Measurements from ENCODE around the gene RMC1.

Gene RMC1

DNA sequence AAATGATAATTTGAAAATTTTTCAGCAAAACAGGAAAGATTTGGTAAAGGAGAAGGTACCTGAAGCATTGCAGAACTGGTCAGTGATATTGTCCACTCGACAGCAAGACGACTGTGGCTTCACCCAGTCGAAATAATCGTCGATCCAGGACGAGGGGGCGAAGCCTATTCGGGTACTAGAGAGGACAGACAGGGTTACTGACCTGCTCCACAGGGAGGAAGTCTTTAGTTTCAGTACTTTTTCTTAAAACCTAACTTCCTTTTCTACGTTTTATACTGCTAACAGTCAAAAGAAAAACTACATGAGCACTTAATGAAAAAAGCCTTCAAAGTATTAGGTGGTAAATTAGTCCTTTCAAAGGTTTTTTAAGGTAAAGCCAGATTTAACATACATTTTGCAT, 36.0 kb downstream of the RMC1 start:
- Histone ChIP-seq H3K4me1 (ENCODE audit: control insufficient read depth, insufficient read depth, low read length, poor library complexity, severe bottlenecking) (peaks cover 19% of the 10 kb centered on the region), H3K27ac (ENCODE audit: insufficient read depth, low read length, poor library complexity, severe bottlenecking) (no peak overlapping the region), H3K27me3 (replicated peaks; ENCODE audit: control insufficient read depth, insufficient read depth, low read length, poor library complexity, severe bottlenecking) (no peaks in the 10 kb centered on the region), H3K9me3 (ENCODE audit: control insufficient read depth, low read length) (no peaks in the 10 kb centered on the region), H3K36me3 (ENCODE audit: control insufficient read depth, insufficient read depth, low read length) (peaks cover 71% of the 10 kb centered on the region), H3K4me3 (ENCODE audit: insufficient read depth, low read depth, low read length, poor library complexity, severe bottlenecking) (no peak overlapping the region)
- DNase-seq = no peak

DNA sequence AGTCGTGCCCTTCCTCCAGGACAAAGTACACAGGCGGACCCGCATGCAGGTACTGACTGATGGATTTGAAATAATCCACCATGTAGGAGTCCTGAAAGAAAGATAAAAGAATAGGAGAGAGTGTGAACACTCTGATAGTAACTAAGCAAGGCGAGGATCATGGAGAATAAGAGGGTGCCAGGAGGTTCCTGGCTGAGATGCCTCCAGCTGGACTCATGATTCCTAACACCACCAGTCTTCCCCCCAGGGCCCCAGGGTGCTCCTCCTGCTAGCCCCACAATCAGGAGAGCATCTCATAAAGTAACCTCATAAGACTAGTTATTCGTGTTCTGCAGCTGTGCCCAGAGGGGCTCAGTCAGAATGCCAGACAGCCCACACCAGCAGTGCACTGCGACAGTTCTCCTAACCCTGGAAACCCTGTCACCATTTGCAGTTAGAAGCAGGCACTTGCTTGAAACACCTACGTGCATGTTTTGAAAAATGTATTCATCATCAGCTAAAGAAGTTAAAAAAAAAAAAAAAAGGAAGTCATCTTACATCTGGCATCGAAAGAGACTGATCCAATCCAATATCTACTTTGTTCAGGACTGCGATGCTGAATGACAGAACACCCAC, 36.7 kb downstream of the RMC1 start:
- H3K36me3 ChIP-seq (ENCODE audit: control insufficient read depth, insufficient read depth, low read length) = peaks cover 66% of the 10 kb centered on the region
- no peak for DNase-seq
- H3K27me3 ChIP-seq (replicated peaks; ENCODE audit: control insufficient read depth, insufficient read depth, low read length, poor library complexity, severe bottlenecking) = no peaks in the 10 kb centered on the region
- peak overlapping the region; percentile 9 for H3K27ac ChIP-seq (ENCODE audit: insufficient read depth, low read length, poor library complexity, severe bottlenecking)
- H3K9me3 ChIP-seq (ENCODE audit: control insufficient read depth, low read length) = no peaks in the 10 kb centered on the region
- H3K4me1 ChIP-seq (ENCODE audit: control insufficient read depth, insufficient read depth, low read length, poor library complexity, severe bottlenecking) = peaks cover 19% of the 10 kb centered on the region
- no peak overlapping the region for H3K4me3 ChIP-seq (ENCODE audit: insufficient read depth, low read depth, low read length, poor library complexity, severe bottlenecking)

DNA sequence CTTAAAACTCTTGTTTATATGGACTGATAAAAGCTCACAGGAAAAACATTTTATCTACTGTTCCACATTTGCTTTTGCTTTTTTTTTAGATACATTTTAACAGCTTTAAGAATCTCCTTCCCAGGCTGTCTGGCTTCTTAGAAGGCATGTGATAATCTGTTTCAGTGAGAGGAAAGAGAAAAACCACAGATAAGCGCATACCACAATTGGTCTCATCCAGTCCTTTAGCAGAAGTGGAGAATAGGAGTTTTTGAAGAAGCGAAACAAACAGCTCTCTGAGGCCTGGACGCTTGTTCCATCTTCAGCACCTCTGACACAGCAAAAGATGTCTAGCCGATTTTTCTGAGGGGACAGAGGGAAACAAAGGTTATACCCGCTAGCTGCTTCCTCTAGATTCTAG, 37.6 kb downstream of the RMC1 start:
- peaks cover 65% of the 10 kb centered on the region for H3K36me3 ChIP-seq (ENCODE audit: control insufficient read depth, insufficient read depth, low read length)
- no peaks in the 10 kb centered on the region for H3K27me3 ChIP-seq (replicated peaks; ENCODE audit: control insufficient read depth, insufficient read depth, low read length, poor library complexity, severe bottlenecking)
- no peaks in the 10 kb centered on the region for H3K9me3 ChIP-seq (ENCODE audit: control insufficient read depth, low read length)
- no peak overlapping the region for H3K4me3 ChIP-seq (ENCODE audit: insufficient read depth, low read depth, low read length, poor library complexity, severe bottlenecking)
- DNase-seq = no peak
- peak overlapping the region; percentile 9 for H3K27ac ChIP-seq (ENCODE audit: insufficient read depth, low read length, poor library complexity, severe bottlenecking)
- H3K4me1 ChIP-seq (ENCODE audit: control insufficient read depth, insufficient read depth, low read length, poor library complexity, severe bottlenecking) = peaks cover 19% of the 10 kb centered on the region

DNA sequence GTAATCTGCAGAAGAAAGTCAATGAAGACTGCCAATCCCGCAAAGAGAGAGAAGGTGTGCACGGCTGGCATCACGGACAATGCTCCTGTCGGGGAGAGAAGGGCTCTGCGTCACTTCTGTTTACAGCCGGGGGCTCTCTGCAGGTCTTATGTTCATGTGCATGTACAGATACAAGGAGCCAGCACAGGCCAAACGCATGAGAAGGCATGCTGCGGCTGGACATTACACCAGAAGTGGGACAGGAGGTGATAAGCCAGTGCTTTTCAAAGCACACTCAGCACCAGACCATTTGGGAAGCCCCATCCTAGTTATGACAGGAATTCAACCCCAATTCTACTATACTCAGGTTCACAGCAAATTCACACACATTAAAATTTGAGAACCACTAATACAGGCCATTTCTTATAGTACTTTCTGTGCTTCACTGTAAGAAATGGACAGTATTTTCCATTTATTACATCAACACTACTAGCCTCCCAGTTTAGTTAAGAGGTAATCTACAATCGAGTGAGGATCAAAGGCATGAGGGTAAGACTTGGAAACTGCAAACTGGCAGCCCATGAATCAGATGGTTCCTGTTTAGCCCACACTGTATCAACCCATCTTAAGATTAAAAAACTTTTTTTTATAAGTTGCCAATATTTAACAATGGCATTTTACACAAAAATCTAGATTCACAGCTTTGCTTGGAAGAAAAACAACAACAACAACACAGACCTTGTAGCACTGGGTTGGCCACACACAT, 38.2 kb downstream of the RMC1 start:
- peak overlapping the region; percentile 9 for H3K27ac ChIP-seq (ENCODE audit: insufficient read depth, low read length, poor library complexity, severe bottlenecking)
- DNase-seq = no peak
- no peaks in the 10 kb centered on the region for H3K9me3 ChIP-seq (ENCODE audit: control insufficient read depth, low read length)
- H3K36me3 ChIP-seq (ENCODE audit: control insufficient read depth, insufficient read depth, low read length) = peaks cover 62% of the 10 kb centered on the region
- H3K4me1 ChIP-seq (ENCODE audit: control insufficient read depth, insufficient read depth, low read length, poor library complexity, severe bottlenecking) = peaks cover 19% of the 10 kb centered on the region
- no peaks in the 10 kb centered on the region for H3K27me3 ChIP-seq (replicated peaks; ENCODE audit: control insufficient read depth, insufficient read depth, low read length, poor library complexity, severe bottlenecking)
- no peak overlapping the region for H3K4me3 ChIP-seq (ENCODE audit: insufficient read depth, low read depth, low read length, poor library complexity, severe bottlenecking)

DNA sequence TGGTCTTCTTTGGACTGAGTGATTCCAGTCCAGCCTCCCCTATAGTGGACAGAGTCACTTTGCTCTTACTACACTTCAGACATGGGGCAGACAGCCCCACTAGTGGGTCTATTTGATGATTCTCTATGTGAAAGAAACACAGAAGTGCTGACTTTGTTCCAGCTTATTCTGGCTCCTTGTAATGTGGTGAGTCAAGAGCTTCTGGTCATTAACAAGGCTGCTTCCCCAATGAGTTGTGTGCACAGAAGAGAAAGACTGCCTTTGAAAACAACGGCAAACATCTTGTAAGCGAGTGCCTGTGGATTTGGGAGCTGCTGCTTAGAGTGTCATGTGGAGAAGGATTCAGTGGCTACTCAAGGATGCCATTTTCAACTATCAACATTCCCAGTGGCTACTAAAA, 39.1 kb downstream of the RMC1 start:
- Histone ChIP-seq H3K27me3 (replicated peaks; ENCODE audit: control insufficient read depth, insufficient read depth, low read length, poor library complexity, severe bottlenecking) (no peaks in the 10 kb centered on the region), H3K27ac (ENCODE audit: insufficient read depth, low read length, poor library complexity, severe bottlenecking) (no peak overlapping the region), H3K9me3 (ENCODE audit: control insufficient read depth, low read length) (no peaks in the 10 kb centered on the region), H3K4me3 (ENCODE audit: insufficient read depth, low read depth, low read length, poor library complexity, severe bottlenecking) (no peak overlapping the region), H3K36me3 (ENCODE audit: control insufficient read depth, insufficient read depth, low read length) (peaks cover 62% of the 10 kb centered on the region), H3K4me1 (ENCODE audit: control insufficient read depth, insufficient read depth, low read length, poor library complexity, severe bottlenecking) (peaks cover 19% of the 10 kb centered on the region)
- no peak for DNase-seq

DNA sequence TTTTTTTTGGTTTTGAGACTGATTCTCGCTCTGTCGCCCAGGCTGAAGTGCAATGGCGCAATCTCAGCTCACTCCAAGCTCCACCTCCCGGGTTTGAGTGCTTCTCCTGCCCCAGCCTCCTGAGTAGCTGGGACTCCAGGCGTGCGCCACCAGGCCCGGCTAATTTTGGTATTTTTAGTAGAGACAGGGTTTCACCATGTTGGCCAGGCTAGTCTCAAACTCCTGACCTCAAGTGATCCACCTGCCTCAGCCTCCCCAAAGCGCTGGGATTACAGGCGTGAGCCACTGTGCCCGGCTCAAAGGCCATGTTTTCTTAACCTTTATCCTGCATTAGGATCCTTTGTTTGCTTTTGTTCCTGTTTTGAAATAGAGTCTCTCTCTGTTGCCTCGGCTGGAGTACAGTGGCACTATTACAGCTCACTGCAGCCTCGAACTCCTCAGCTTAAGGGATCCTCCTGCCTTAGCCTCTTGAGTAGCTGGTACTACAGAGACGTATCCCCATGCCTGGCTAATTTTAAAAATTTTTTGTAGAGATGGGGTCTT, 42.0 kb downstream of the RMC1 start:
- no peak for DNase-seq
- Histone ChIP-seq H3K27ac (ENCODE audit: insufficient read depth, low read length, poor library complexity, severe bottlenecking) (no peak overlapping the region), H3K9me3 (ENCODE audit: control insufficient read depth, low read length) (no peaks in the 10 kb centered on the region), H3K27me3 (replicated peaks; ENCODE audit: control insufficient read depth, insufficient read depth, low read length, poor library complexity, severe bottlenecking) (no peaks in the 10 kb centered on the region), H3K36me3 (ENCODE audit: control insufficient read depth, insufficient read depth, low read length) (peaks cover 49% of the 10 kb centered on the region), H3K4me1 (ENCODE audit: control insufficient read depth, insufficient read depth, low read length, poor library complexity, severe bottlenecking) (peaks cover 13% of the 10 kb centered on the region), H3K4me3 (ENCODE audit: insufficient read depth, low read depth, low read length, poor library complexity, severe bottlenecking) (no peak overlapping the region)

DNA sequence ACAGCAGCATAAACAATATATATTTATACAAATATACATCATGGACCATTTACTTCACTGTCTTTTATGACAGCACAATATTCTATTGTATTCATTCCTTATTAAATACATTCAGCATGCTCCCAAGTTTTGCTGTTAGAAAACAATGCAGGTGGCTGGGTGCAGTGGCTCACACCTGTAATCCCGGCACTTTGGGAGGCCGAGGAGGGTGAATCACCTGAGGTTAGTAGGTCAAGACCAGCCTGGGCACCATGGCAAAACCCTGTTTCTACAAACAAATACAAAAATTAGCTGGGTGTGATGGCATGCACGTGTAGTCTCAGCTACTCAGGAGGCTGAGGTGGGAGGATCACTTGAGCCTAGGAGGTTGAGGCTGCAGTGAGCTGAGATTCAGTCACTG, 44.0 kb downstream of the RMC1 start:
- H3K36me3 ChIP-seq (ENCODE audit: control insufficient read depth, insufficient read depth, low read length) = peaks cover 54% of the 10 kb centered on the region
- H3K27me3 ChIP-seq (replicated peaks; ENCODE audit: control insufficient read depth, insufficient read depth, low read length, poor library complexity, severe bottlenecking) = no peaks in the 10 kb centered on the region
- no peak for DNase-seq
- no peaks in the 10 kb centered on the region for H3K4me1 ChIP-seq (ENCODE audit: control insufficient read depth, insufficient read depth, low read length, poor library complexity, severe bottlenecking)
- H3K9me3 ChIP-seq (ENCODE audit: control insufficient read depth, low read length) = no peaks in the 10 kb centered on the region
- no peak overlapping the region for H3K4me3 ChIP-seq (ENCODE audit: insufficient read depth, low read depth, low read length, poor library complexity, severe bottlenecking)
- H3K27ac ChIP-seq (ENCODE audit: insufficient read depth, low read length, poor library complexity, severe bottlenecking) = no peak overlapping the region

DNA sequence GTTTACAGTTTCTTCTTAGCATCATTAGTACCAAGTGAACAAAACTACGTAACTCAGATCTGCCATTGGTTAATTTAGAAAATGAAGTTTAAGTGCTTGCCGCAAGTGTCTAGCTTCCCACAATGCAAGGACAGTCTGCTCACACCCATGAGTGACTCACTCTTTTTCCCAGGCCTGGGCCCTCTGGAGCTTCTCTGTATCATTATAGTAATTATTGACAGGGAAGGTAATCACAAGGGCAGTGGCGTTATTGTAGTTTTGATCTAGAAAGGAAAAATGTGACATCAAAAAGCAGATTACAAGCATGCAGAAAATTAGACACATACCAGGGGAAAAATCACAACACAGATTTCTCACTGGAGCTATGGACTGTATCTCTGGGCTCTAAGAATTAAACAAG, 44.5 kb downstream of the RMC1 start:
- Histone ChIP-seq H3K27me3 (replicated peaks; ENCODE audit: control insufficient read depth, insufficient read depth, low read length, poor library complexity, severe bottlenecking) (no peaks in the 10 kb centered on the region), H3K36me3 (ENCODE audit: control insufficient read depth, insufficient read depth, low read length) (peaks cover 55% of the 10 kb centered on the region), H3K9me3 (ENCODE audit: control insufficient read depth, low read length) (no peaks in the 10 kb centered on the region), H3K4me1 (ENCODE audit: control insufficient read depth, insufficient read depth, low read length, poor library complexity, severe bottlenecking) (no peaks in the 10 kb centered on the region), H3K27ac (ENCODE audit: insufficient read depth, low read length, poor library complexity, severe bottlenecking) (no peak overlapping the region), H3K4me3 (ENCODE audit: insufficient read depth, low read depth, low read length, poor library complexity, severe bottlenecking) (no peak overlapping the region)
- DNase-seq = no peak

DNA sequence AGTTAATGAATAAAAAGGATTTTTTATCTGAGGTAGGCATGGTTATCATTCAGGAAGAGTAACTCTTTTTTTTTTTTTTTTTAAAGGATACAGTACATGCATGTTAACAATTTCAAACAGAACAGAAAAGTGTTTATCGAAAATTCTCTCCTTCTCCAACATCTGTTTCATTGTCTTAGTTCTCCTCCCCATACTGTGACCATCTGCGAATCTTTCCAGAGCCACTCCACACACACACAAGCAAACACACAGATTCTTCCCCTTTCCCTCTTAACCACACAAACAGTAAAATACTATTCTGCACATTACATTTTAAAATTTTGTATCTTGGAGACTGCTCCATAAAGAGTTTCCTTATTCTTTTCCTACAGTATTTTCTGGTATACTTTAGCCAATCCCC, 45.0 kb downstream of the RMC1 start:
- Histone ChIP-seq H3K4me1 (ENCODE audit: control insufficient read depth, insufficient read depth, low read length, poor library complexity, severe bottlenecking) (no peaks in the 10 kb centered on the region), H3K36me3 (ENCODE audit: control insufficient read depth, insufficient read depth, low read length) (peaks cover 55% of the 10 kb centered on the region), H3K9me3 (ENCODE audit: control insufficient read depth, low read length) (no peaks in the 10 kb centered on the region), H3K4me3 (ENCODE audit: insufficient read depth, low read depth, low read length, poor library complexity, severe bottlenecking) (no peak overlapping the region), H3K27me3 (replicated peaks; ENCODE audit: control insufficient read depth, insufficient read depth, low read length, poor library complexity, severe bottlenecking) (no peaks in the 10 kb centered on the region), H3K27ac (ENCODE audit: insufficient read depth, low read length, poor library complexity, severe bottlenecking) (no peak overlapping the region)
- DNase-seq = no peak

DNA sequence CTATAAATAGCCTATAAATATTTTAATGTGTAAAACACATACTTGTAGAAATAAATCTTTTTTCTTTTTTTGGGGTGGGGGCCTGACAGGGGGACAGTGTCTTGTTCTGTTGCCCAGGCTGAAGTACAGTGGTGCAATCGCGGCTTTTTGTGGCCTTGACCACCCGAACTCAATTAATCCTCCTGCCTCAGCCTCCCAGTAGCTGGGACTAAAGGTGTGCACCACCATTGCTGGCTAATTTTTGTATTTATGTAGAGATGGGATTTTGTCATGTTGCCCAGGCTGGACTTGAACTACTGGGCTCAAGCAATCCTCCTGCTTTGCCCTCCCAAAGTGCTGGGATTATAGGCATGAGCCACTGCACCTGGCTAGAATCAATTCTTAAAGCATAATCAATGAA, 45.4 kb downstream of the RMC1 start:
- no peak for DNase-seq
- H3K4me3 ChIP-seq (ENCODE audit: insufficient read depth, low read depth, low read length, poor library complexity, severe bottlenecking) = no peak overlapping the region
- peaks cover 54% of the 10 kb centered on the region for H3K36me3 ChIP-seq (ENCODE audit: control insufficient read depth, insufficient read depth, low read length)
- H3K4me1 ChIP-seq (ENCODE audit: control insufficient read depth, insufficient read depth, low read length, poor library complexity, severe bottlenecking) = no peaks in the 10 kb centered on the region
- no peak overlapping the region for H3K27ac ChIP-seq (ENCODE audit: insufficient read depth, low read length, poor library complexity, severe bottlenecking)
- H3K27me3 ChIP-seq (replicated peaks; ENCODE audit: control insufficient read depth, insufficient read depth, low read length, poor library complexity, severe bottlenecking) = no peaks in the 10 kb centered on the region
- H3K9me3 ChIP-seq (ENCODE audit: control insufficient read depth, low read length) = no peaks in the 10 kb centered on the region

Data from effector memory CD4-positive, alpha-beta T cell (primary cell).